ENCODE data around the gene GLI2. TPM values are rescaled to one million over a fixed set of nuclear protein-coding genes. Genes with fewer than 3 reads are reported as not detected.

The GLI2 gene
- total and polyA plus RNA-seq, 2 of the 13 experiments (the other 11 are each of a cell fraction or from before 2014, with no cell fraction given), result not detected

DNA sequence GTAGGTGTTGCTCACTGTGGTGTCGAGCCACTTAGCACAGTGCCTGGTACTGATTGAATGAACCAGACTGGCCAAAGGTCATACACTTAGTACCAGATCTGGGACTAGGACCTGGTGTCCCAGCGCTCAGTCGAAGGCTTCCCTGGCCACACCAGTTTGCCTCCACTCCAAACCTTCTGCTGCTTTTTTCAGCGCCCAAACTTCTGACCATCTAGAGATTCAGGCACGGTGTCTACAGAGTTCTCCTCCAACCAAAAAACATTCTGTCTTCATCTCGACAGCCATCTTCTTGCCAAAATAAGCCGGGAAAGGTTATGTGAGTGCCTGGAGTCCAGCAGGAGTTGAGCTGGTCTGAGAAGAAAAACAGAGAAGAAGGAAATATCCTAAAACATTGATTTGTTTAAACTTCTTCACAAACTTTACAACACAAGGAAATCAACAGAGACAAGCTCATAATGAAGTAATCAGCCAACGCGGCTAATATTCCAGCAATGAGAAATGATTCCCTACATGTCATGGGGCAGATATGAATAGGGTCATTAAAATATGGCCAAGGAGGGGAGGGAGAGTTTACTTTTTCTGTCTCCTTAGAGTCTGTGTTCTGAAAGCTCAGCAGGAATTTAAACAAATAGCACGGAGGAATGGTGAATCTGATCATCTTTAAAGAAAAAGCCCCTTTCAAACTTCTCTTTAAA, 2.3 kb upstream of the GLI2 start:
- Histone ChIP-seq H4K20me1 (ENCODE audit: insufficient read depth, low read length) (no peaks in the 10 kb centered on the region; the same call in 1 of the 2 replicates), H3K27me3 (ENCODE audit: control insufficient read depth in 1 of 2, insufficient read depth in 2 of 2, low read length in 2 of 2) (peaks cover 7 to 81% of the 10 kb centered on the region in 2 experiments; a peak in 4 of 5 replicates), H3K4me3 (replicated peaks in 1 of 3; ENCODE audit: insufficient read depth in 1 of 3, low read depth in 2 of 3, low read length in 3 of 3) (no peak overlapping the region), H2AFZ (ENCODE audit: low read length) (no peak overlapping the region), H3K36me3 (replicated peaks in 1 of 2; ENCODE audit: control insufficient read depth in 1 of 2, insufficient read depth in 2 of 2, low read length in 2 of 2) (no peaks in the 10 kb centered on the region), H3K27ac (ENCODE audit: extremely low read length, insufficient read depth, low read length) (no peak overlapping the region), H3K4me1 (ENCODE audit: insufficient read depth, low read length) (no peaks in the 10 kb centered on the region), H3K9ac (ENCODE audit: insufficient read depth, low read depth, low read length) (no peak overlapping the region), H3K79me2 (ENCODE audit: insufficient read depth, low read length) (no peaks in the 10 kb centered on the region), H3K9me3 (ENCODE audit: low read length) (no peaks in the 10 kb centered on the region), H3K4me2 (ENCODE audit: low read depth, low read length) (no peak overlapping the region)
- no peak for ATAC-seq
- POLR2A ChIA-PET, result no interaction called here
- in situ Hi-C loops (cut with HindIII; ENCODE audit: extremely low pct_ligation_motif_present, low pct_unique_long_range_greater_than_20kb) (no loop called here), intact Hi-C loops (cut with micrococcal nuclease; ENCODE audit: unreplicated experiment) (no loop called here)
- 16% methylated on average over 10 of the region's 10 CpGs for WGBS (ENCODE audit: low lambda C conversion rate)
- no peak for DNase-seq (ENCODE audit: low spot score)
- peak; percentile 21 for FAIRE-seq
- no TSS peak for BruUV-seq (replicated peaks)
- CTCF ChIA-PET (ENCODE audit: low intra/inter-chr PET ratio, low total read pairs), result no interaction called here
- TF ChIP-seq SMARCE1 (IDR thresholded peaks at IDR 0.05; ENCODE audit: borderline replicate concordance) (no peak), EZH2 (conservative IDR thresholded peaks at IDR 0.05; ENCODE audit: low read depth, low read length) (0 out of 2 replicates have a peak, but pooled peaks have one; percentile 22), ZBTB7A (CRISPR knock-in tag; IDR thresholded peaks at IDR 0.05) (no peak), HOXA9 (CRISPR knock-in tag; IDR thresholded peaks at IDR 0.05; ENCODE audit: borderline replicate concordance) (no peak)
- TF ChIP-seq, protein P1, sequence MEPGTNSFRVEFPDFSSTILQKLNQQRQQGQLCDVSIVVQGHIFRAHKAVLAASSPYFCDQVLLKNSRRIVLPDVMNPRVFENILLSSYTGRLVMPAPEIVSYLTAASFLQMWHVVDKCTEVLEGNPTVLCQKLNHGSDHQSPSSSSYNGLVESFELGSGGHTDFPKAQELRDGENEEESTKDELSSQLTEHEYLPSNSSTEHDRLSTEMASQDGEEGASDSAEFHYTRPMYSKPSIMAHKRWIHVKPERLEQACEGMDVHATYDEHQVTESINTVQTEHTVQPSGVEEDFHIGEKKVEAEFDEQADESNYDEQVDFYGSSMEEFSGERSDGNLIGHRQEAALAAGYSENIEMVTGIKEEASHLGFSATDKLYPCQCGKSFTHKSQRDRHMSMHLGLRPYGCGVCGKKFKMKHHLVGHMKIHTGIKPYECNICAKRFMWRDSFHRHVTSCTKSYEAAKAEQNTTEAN (CRISPR knock-in tag; conservative IDR thresholded peaks at IDR 0.05), result no peak
